Measurements from ENCODE around the gene ARL8B. TPM values are rescaled to one million over a fixed set of nuclear protein-coding genes. Genes with fewer than 3 reads are reported as not detected.
"Not testable (repeated sequence)": the region's sequence is repeated elsewhere in the genome, so short reads cannot be mapped to it uniquely, and the experiment has no call there.

Gene ARL8B
- total RNA-seq, 4 donors from 2014 or later, result 60.3 to 74.4 (median 66.0) TPM

- Histone ChIP-seq H3K4me1 (peaks cover 48% of the 10 kb centered on the region), H3K27me3 (no peaks in the 10 kb centered on the region), H3K4me3 (no peak overlapping the region), H3K9me3 (no peaks in the 10 kb centered on the region), H3K27ac (no peak overlapping the region), H3K36me3 (no peaks in the 10 kb centered on the region)
- 90% methylated on average over 5 of the region's 5 CpGs for WGBS
- TF ChIP-seq POLR2A (IDR thresholded peaks at IDR 0.05) (no peak), CTCF (IDR thresholded peaks at IDR 0.05) (no peak), POLR2AphosphoS5 (IDR thresholded peaks at IDR 0.05) (no peak), EP300 (IDR thresholded peaks at IDR 0.05) (no peak)
- DNase-seq (ENCODE audit: low spot score in 2 of 2), result no peak
These were observed 23.0 kb downstream of the ARL8B start for GRCh38 chr3:5145120-5145519.

GRCh38 chr3:5147152-5147551 lies 25.1 kb downstream of the ARL8B start:
- 99% methylated on average over 5 of the region's 5 CpGs for WGBS
- H3K4me1 ChIP-seq, result peaks cover 38% of the 10 kb centered on the region
- not testable (repeated sequence) for DNase-seq (ENCODE audit: low spot score in 2 of 2); H3K27me3 ChIP-seq; H3K36me3 ChIP-seq; H3K4me3 ChIP-seq; H3K27ac ChIP-seq; H3K9me3 ChIP-seq

- H3K4me1 ChIP-seq, result peaks cover 25% of the 10 kb centered on the region
- TF ChIP-seq EP300 (IDR thresholded peaks at IDR 0.05) (no peak), CTCF (IDR thresholded peaks at IDR 0.05) (no peak), POLR2A (IDR thresholded peaks at IDR 0.05) (no peak), POLR2AphosphoS5 (IDR thresholded peaks at IDR 0.05) (no peak)
These were observed 27.3 kb downstream of the ARL8B start for GRCh38 chr3:5149306-5149880.

GRCh38 chr3:5151586-5151985 lies 29.5 kb downstream of the ARL8B start:
- H3K4me1 ChIP-seq, result peaks cover 9% of the 10 kb centered on the region
- WGBS, result 90% methylated on average over 6 of the region's 6 CpGs
- DNase-seq (ENCODE audit: low spot score in 2 of 2), result no peak

More at GRCh38 chr3:5149306-5149880, 27.3 kb downstream of the ARL8B start:
- Histone ChIP-seq H3K9me3 (no peaks in the 10 kb centered on the region), H3K36me3 (no peaks in the 10 kb centered on the region), H3K27me3 (no peaks in the 10 kb centered on the region), H3K27ac (no peak overlapping the region), H3K4me3 (no peak overlapping the region)
- WGBS, result 88% methylated on average over 7 of the region's 7 CpGs
- DNase-seq (ENCODE audit: low spot score in 2 of 2), result no peak

GRCh38 chr3:5153074-5153473 lies 31.0 kb downstream of the ARL8B start:
- Histone ChIP-seq H3K36me3 (no peaks in the 10 kb centered on the region), H3K4me3 (no peak overlapping the region), H3K27ac (no peak overlapping the region), H3K9me3 (no peaks in the 10 kb centered on the region), H3K27me3 (no peaks in the 10 kb centered on the region), H3K4me1 (peaks cover 12% of the 10 kb centered on the region)
- 83% methylated on average over 4 of the region's 4 CpGs for WGBS
- no peak for TF ChIP-seq CTCF (IDR thresholded peaks at IDR 0.05)
- DNase-seq (ENCODE audit: low spot score in 2 of 2), result no peak

More at GRCh38 chr3:5151586-5151985, 29.5 kb downstream of the ARL8B start:
- TF ChIP-seq CTCF (IDR thresholded peaks at IDR 0.05) (no peak), EP300 (IDR thresholded peaks at IDR 0.05) (no peak), POLR2AphosphoS5 (IDR thresholded peaks at IDR 0.05) (no peak), POLR2A (IDR thresholded peaks at IDR 0.05) (no peak)
- Histone ChIP-seq H3K4me3 (no peak overlapping the region), H3K27me3 (no peaks in the 10 kb centered on the region), H3K9me3 (no peaks in the 10 kb centered on the region), H3K27ac (no peak overlapping the region), H3K36me3 (no peaks in the 10 kb centered on the region)

- H3K4me3 ChIP-seq, result no peak overlapping the region
- H3K4me1 ChIP-seq, result peaks cover 14% of the 10 kb centered on the region
- no peak for DNase-seq (ENCODE audit: low spot score in 2 of 2)
- H3K27me3 ChIP-seq, result no peaks in the 10 kb centered on the region
- H3K27ac ChIP-seq, result no peak overlapping the region
- no peak for TF ChIP-seq CTCF (IDR thresholded peaks at IDR 0.05)
- H3K9me3 ChIP-seq, result no peaks in the 10 kb centered on the region
- H3K36me3 ChIP-seq, result no peaks in the 10 kb centered on the region
These were observed 33.1 kb downstream of the ARL8B start for GRCh38 chr3:5155241-5155640.
